ENCODE data around the gene DIP2C. TPM values are rescaled to one million over a fixed set of nuclear protein-coding genes. Genes with fewer than 3 reads are reported as not detected.

Gene DIP2C
- total and polyA plus RNA-seq, 2 donors (not counting 1 experiment from before 2014, with no cell fraction given), result 1.3 to 1.9 TPM

- Histone ChIP-seq H3K27me3 (replicated peaks in 1 of 4; ENCODE audit: control extremely low read depth in 1 of 4, control insufficient read depth in 3 of 4, insufficient read depth in 4 of 4, low read length in 3 of 4) (no peaks in the 10 kb centered on the region), H3K27ac (ENCODE audit: low read length in 2 of 2) (no peak overlapping the region), H2AFZ (ENCODE audit: insufficient read depth, low read depth, low read length, poor library complexity, severe bottlenecking) (no peak overlapping the region), H3K4me1 (ENCODE audit: control insufficient read depth in 2 of 2, insufficient read depth in 2 of 2, low read length in 2 of 2) (no peaks in the 10 kb centered on the region), H3K4me2 (replicated peaks; ENCODE audit: low read depth, low read length, poor library complexity, severe bottlenecking) (no peak overlapping the region), H3K4me3 (ENCODE audit: control extremely low read depth in 1 of 5, extremely low read depth in 1 of 5, insufficient read depth in 1 of 5, low read depth in 2 of 5, low read length in 4 of 5) (no peak overlapping the region), H3K9ac (ENCODE audit: low read length) (no peak overlapping the region), H4K20me1 (ENCODE audit: control insufficient read depth, insufficient read depth, low read length, poor library complexity, severe bottlenecking) (no peaks in the 10 kb centered on the region), H3K79me2 (ENCODE audit: control insufficient read depth, insufficient read depth, low read length) (no peaks in the 10 kb centered on the region), H3K9me3 (ENCODE audit: control extremely low read depth in 1 of 3, control insufficient read depth in 2 of 3, insufficient read depth in 1 of 3, low read length in 2 of 3) (no peaks in the 10 kb centered on the region), H3K36me3 (replicated peaks in 1 of 2; ENCODE audit: control extremely low read depth in 1 of 2, control insufficient read depth in 1 of 2, extremely low read depth in 1 of 2, insufficient read depth in 2 of 2, low read length in 1 of 2) (no peaks in the 10 kb centered on the region)
- 75% methylated on average over 10 of the region's 13 CpGs for WGBS (ENCODE audit: insufficient coverage)
- Mint-ChIP-seq H3K4me3 (no peak overlapping the region), H3K27me3 (peaks cover 4% of the 10 kb centered on the region), H3K27ac (no peak overlapping the region), H3K9me3 (ENCODE audit: insufficient read depth) (no peaks in the 10 kb centered on the region), H3K4me1 (peaks cover 3% of the 10 kb centered on the region)
- DNase-seq (no peak), ATAC-seq (ENCODE audit: low read depth) (no peak)
- intact Hi-C loops (cut with micrococcal nuclease), result no loop called here
- ChIA-PET CTCF (no interaction called here), POLR2A (no interaction called here)
- TF ChIP-seq CTCF (IDR thresholded peaks at IDR 0.05) (no peak), EZH2 (IDR thresholded peaks at IDR 0.05; ENCODE audit: borderline replicate concordance, insufficient read depth, low read depth, low read length, poor library complexity, severe bottlenecking) (no peak)
These were observed 318.0 kb downstream of the DIP2C start for GRCh38 chr10:371515-371914.

GRCh38 chr10:370449-370825 lies 319.0 kb downstream of the DIP2C start:
- intact Hi-C loops (cut with micrococcal nuclease), result no loop called here
- TF ChIP-seq EZH2 (IDR thresholded peaks at IDR 0.05; ENCODE audit: borderline replicate concordance, insufficient read depth, low read depth, low read length, poor library complexity, severe bottlenecking) (no peak), CTCF (IDR thresholded peaks at IDR 0.05) (no peak)
- Mint-ChIP-seq H3K4me1 (peaks cover 8% of the 10 kb centered on the region), H3K9me3 (ENCODE audit: insufficient read depth) (no peaks in the 10 kb centered on the region), H3K4me3 (no peak overlapping the region), H3K27ac (no peak overlapping the region), H3K27me3 (peaks cover 4% of the 10 kb centered on the region)
- Histone ChIP-seq H3K27ac (ENCODE audit: low read length in 2 of 2) (no peak overlapping the region), H3K27me3 (replicated peaks in 1 of 4; ENCODE audit: control extremely low read depth in 1 of 4, control insufficient read depth in 3 of 4, insufficient read depth in 4 of 4, low read length in 3 of 4) (no peaks in the 10 kb centered on the region), H3K4me2 (replicated peaks; ENCODE audit: low read depth, low read length, poor library complexity, severe bottlenecking) (no peak overlapping the region), H3K9ac (ENCODE audit: low read length) (no peak overlapping the region), H3K9me3 (ENCODE audit: control extremely low read depth in 1 of 3, control insufficient read depth in 2 of 3, insufficient read depth in 1 of 3, low read length in 2 of 3) (no peaks in the 10 kb centered on the region), H4K20me1 (ENCODE audit: control insufficient read depth, insufficient read depth, low read length, poor library complexity, severe bottlenecking) (no peaks in the 10 kb centered on the region), H3K36me3 (replicated peaks in 1 of 2; ENCODE audit: control extremely low read depth in 1 of 2, control insufficient read depth in 1 of 2, extremely low read depth in 1 of 2, insufficient read depth in 2 of 2, low read length in 1 of 2) (no peaks in the 10 kb centered on the region), H3K4me3 (ENCODE audit: control extremely low read depth in 1 of 5, extremely low read depth in 1 of 5, insufficient read depth in 1 of 5, low read depth in 2 of 5, low read length in 4 of 5) (no peak overlapping the region), H3K4me1 (ENCODE audit: control insufficient read depth in 2 of 2, insufficient read depth in 2 of 2, low read length in 2 of 2) (no peaks in the 10 kb centered on the region), H2AFZ (ENCODE audit: insufficient read depth, low read depth, low read length, poor library complexity, severe bottlenecking) (no peak overlapping the region), H3K79me2 (ENCODE audit: control insufficient read depth, insufficient read depth, low read length) (no peaks in the 10 kb centered on the region)
- WGBS (ENCODE audit: insufficient coverage), result 93% methylated on average over 4 of the region's 6 CpGs
- ATAC-seq (ENCODE audit: low read depth) (no peak), DNase-seq (no peak)
- CTCF ChIA-PET, result no interaction called here
- POLR2A ChIA-PET, result no interaction called here
